Hindlimb muscle (tissue), 1 donor: ENCODE results near the gene PSMB5. TPM values are rescaled to one million over a fixed set of nuclear protein-coding genes. Genes with fewer than 3 reads are reported as not detected.

Experiments used
- DNase-seq: peaks from one replicate; pipeline ENCODE4 v3.0.0-alpha.2; 2013
- polyA plus RNA-seq: library from polyadenylated mRNA; unstranded; fragments of 120-200 nt; gene quantifications from one replicate; pipeline ENCODE4 v1.2.1, GENCODE V29; 2013; ENCODE audit not compliant: insufficient read length

PSMB5 gene
- polyA plus RNA-seq, 1 donor: 228 TPM

DNA sequence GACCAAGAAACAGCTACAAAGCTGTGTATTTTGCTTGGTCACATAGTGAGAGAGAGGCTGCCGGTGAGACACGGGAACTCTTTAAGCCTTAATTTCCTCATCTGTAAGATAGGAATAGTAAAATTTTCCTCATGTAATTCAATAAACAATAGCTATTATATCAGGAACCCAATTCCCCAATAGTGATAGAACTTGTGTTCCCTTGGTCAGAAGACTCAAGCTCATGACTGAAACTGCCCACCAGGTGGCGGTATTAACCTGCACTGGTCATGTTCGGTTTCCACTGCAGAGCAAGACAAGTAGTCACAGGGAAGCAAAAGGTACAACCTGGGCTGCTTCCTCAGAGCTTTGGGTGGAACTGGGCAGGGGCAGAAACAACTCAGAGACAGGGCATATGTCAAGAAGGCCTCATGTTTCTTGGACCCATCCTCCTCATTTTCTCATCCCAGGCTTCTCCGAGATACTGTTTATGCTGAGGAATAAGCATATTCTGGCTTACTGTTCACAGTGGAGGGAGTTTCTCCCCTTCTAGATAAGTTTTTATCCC lies 48.1 kb downstream of the PSMB5 start:
- peak; percentile 89 for DNase-seq

DNA sequence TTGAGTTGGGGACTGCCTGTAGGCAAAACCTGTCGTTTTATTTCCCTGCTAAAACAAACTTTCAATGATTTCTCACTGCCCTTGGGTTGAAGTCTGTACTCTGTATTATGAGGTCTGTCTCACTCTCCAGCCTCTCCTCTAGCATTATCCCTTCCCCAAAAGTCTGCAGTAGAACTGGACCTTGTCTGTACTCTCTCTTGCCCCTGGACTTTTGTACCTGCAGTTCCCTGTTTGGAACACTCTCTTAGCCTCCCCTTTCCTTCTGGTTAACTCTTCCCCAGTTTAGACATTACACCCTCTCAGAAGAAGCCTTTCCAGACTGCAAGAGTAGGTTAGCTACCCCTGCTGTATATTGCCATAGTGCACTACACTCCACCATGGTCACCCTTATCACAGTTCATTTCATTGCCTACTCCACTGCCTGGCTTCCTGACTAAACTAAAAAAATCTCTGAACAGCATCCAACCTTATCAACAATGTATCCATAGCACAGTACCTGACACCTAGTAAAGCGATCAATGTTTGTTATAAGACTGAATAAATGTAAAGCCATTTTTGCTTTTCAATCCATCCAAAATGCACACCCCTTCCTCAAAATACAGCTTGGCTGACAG lies 48.7 kb downstream of the PSMB5 start:
- no peak for DNase-seq

DNA sequence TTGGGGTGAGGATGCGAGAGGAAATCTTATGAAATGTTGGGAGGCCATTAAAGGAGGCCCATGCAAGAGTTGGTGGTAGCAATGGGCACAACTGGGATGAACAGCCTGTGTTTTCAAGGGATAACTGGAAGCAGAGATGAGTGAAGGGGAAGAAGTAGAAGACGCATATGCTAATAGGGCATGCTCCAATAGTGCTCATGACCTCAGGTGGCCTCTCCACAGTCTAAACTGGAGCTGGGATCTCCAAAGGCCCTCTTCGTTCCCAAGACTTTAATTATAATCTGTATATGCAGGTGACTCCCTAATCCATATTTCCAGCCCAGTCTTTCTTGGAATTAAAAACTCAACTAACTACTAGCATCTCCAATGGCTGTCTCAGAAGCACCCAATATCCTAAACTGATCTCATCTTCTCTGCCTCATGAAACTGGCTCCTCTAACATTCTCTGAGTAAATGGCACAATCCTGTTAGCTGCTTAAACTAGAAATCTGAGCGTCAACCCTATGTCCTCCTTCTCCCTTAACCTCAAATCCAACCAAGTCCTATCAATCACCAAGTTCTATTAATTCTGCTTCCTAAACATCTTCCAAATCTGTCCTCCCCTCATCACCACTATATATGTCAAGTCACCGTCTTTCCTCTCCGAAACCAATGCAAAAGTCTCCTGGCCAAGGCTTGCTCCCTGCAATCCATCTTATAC lies 49.6 kb downstream of the PSMB5 start:
- DNase-seq: no peak

DNA sequence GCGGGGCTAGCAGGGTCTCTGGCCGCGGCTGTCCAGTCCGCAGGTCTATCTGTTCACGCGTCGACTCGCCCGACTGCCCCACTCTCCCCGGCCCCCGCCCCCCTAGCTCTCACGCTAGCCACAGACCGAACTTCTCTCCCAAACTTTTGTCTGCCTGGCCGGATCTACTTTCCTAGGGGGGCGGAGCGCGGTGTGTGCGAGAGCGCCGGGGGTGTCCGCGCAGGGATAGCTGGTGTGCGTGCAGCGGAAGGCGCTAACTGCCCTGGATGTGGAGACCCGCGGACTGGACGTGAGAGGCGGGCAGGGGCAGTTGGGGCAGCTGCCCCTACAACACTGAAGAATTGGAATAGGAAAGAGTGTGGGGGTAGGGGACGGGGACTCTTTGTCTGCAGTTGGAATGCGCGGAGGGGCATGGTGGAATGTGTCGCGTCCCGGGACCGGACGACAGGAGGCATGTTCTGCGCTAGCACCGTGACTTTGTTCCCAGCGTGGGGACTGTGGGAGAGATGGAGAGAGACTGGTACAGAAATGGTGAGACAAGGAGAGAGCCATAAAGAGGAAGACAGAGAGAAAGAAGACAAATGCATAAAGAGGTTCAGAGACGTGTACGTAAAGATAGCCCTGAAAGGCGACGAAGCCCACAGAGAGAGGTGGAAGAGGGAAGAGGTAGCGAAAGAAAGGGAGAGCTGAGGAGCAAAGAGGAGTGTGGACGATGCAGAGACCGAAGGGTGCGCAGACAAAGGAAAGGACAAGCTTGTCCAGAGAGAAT lies 52.0 kb downstream of the PSMB5 start, which contains the start of gene AJUBA:
AJUBA (minus strand) TSS at position 75 of the 769 bp plus-strand sequence. CDS start 285 bp downstream, outside the sequence.
- peak; percentile 93 for DNase-seq

DNA sequence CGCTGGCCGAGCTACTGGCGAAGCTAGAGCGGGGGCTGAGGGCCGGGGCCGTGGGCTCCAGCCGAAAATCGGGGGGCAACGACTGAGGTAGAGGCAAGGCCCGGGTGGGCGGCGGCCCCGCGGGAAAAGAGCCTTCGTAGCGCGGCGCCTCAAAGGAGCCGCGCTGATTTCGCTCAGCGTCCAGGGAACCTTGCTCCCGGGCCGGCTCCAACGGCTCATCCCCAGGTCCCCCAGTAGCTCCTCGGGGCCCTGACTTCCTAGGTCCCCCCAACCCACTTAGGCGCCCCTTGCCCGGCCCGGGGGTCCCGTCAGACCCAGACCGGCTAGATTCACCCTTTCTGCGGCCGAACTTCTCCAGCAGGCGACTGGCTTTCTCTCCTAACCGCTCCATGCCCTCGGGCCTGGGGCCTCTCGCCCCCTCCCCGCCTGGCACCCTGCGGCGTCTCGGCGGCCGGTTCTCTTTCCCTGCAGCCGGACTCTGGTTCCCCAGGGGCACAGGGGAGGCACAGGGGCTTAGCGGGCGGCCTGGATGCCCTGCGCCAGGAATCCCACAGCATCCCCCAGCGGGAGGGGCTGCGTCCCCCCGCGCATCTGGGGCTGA lies 52.7 kb downstream of the PSMB5 start:
- no peak for DNase-seq

DNA sequence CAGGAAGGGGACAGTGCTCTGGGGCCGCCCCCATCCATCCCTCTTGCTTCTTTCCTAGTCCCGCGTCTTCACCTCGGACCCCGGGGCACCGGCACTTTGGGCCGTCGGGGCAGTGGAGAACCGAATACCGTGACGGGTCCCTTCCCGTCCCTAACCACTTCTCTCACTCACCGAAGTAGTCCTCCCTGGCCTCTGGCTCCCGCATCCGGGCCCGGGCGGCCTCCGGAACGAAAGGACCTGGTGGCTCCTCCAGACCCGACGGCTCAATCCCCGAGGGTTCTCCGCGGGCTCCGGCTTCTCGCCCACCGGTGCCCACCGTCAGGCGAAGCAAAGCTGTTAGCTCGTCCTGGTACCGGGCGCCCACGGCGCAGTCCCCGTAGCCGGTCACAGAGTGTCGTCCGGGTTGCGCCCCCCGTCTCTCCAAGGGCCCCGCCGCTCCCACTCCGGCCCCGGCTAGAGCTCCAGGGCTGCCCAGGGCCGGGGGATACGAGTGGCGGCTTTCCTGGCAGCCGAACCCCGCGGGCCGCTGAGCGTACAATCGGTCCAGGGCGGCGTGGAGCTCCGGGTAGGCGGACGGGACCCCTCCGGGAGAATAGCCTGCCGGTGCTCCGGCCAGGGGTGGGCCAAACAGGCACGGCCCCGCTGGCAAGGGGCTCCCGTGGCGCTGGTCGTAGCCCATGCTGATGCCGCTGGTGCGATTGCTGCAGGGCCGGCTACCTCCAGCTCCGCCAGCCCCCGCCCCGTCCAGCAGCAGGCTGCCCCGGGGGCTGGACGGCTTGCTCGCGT lies 53.4 kb downstream of the PSMB5 start:
- no peak for DNase-seq

DNA sequence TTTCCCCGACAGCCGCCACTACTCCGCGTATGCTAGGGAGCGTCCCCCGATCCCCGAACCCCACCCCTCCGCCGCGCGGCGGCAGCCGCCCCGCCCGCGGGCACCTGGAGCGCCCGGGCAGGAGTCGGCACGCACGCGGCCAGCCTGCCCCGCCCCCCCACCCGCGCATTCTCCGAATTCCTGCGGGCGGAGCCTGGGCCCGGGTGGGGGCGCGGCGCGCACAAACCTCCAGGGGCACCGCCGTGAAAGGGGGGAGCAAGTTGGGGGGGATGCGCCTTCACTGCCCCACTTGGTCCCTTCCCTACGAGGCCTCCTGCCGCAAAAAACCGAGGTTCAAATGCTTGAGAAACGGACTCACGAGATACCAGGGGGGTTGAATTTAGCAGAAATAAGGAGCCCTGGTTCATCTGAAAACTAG lies 54.0 kb downstream of the PSMB5 start:
- DNase-seq: no peak

DNA sequence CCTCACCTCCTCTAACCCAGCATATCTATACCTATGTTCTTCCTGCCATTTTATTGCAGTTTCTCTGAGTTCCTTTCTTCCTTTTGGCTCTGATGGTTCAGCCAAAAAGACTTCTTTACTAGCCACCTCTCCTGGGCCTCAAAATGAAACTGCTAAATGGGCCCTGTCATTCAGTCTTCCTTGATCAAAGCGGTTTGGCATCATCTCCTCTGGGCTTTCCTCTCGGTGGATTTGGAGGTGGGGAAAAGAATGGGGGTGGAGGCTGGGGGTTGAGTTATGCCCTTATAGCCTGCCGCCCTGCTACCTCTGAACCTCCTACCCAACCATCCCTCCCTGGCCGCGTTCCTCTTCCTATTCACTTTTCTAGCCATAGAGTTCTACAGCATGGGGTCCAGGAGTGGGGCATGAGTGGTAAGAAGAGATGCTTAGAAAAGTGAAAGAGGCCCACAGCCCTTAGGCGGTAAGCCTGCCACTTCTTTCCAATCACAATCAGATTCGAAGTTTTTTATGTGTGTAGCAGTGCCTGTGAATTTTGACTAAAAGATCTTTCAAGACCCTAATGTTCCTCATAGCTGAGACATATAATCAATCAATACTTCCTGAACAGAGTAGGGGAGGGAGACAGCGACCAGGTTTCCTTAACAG lies 54.8 kb downstream of the PSMB5 start:
- no peak for DNase-seq

DNA sequence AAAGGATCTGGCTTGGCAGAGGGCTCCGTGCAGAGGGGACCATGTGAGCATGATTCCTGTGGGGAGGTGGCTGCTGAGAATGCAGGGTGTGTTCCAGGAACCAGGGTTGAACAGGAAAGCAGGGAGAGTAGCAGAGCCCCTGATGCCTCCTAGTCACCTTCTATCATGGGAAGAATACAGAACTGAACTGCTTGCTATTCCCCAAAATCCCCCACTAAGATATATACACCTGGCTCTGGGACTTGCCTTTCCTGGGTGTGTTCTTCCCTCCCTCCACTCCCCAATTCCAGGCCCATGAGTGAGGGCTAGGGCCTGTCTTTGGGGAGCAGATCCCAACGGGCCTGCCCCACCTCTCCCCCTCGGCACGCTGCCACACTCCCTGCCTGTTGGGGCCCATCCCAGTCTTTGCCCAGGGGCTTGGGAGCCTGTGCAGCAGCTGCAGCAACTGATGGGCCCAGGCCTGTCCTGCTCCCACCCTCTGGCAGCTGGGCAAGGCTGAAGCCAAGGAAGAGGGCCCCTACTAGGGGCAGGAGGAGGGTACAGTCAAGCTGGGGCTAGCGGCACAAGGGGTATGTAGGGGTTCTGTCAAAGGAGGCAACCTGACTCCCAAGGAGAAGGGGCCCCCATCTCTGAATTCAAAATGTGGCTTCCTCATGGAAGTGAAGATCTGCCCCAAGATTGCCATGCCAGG lies 55.6 kb downstream of the PSMB5 start:
- DNase-seq: no peak

DNA sequence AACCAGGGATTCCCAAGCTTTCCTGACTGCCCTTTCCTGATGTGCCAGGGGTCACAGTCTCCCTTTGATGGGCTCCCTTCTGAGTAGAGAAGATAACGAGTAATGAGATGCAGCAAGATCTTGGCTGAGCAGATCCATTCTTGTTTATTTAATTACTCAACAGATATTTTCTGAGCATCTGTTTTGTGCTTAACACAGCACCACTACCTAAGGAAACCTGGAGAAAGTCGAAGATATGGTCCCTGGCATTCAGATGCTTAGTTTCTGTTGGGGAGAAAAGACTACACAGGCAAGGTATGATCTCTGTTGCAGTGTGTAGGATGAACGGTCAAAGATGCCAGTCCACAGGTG lies 56.2 kb downstream of the PSMB5 start:
- DNase-seq: no peak

DNA sequence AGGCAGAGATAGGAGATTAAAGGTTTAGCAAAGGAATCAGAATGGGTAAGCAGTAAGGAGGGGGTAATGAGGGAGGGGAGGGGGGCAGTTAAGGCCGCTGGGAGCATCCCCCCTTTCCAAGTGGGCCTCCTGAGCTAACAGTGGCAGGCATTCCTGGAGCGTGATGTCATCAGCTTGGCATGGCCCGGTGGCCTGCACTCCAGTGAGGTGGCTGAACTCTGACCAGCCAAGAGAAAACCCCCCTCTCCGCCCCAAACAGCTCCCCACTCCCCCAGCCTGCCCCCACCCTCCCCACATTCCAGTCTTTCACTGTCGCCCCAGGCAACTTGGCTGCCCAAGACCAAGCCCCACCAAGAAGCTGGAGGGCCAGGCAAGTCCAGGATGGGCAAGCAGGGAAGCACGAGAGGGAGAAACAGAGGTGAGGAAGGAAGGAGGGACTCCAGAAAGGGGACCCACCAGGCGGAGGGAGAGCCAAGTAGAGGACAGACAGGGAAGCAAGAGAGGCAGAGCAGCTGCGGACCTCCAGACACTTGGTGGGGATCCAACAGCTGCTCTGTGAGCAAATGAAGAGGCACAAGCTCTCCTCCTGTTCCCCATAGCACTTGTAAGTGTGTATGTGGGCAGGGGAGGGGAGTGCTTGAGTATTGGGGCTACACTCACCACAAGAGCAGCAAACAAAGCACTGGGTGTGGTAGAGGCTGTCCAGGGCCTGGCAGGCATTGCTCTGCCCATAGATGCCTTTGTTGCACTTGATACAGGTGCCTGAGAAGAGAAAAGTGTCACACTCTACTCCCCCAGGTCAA lies 56.8 kb downstream of the PSMB5 start:
- DNase-seq: peak; percentile 69

DNA sequence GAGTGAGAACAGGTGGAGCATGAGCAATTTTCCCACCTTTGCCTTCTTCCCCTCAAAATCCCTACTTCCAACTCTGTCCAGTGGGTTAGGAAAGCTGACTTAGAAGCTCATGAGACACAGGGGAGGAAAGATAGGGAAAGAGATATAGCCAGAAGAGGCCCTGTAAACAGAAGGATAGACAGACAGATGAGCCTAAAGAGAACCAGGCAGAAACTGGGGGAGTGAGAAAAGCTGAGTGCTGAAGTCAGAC lies 57.3 kb downstream of the PSMB5 start:
- no peak for DNase-seq

DNA sequence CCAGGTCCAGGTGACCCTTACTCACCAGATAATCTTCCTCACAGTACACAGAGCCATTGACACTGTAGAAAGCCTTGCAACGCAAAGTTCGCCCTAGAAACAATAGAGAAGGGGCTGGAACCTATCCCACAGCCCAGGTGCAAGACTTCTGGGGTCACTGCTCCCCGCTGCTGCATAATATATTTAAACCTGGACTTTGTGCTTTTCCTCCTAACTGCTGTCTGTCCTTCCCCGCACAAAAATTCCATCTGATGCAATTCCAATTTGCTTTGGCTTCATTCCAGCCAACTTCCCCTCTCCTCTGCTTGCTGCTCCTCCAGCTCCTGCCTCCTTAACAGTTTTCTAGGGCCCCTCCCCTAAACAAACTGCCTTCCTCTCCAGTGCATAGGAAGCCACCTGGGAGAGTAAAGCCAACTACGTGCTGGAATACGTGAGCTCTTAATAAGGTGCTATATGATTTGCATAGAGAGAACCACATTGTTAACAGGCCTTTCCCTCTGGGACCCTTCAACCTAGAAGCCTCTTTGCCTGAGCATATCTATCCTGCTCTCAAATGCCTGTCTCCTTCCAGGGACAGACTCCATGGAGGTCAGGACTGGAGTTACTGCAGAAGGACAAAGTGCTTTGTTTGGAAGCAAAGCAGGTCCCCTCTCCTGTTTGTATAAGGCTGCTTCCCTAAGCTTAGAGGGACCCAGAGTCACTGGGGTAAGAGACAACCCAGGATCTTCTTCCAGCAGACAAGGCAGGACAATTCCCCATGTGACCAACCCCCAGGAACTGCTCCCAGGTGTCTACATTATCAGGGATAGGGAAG lies 57.9 kb downstream of the PSMB5 start:
- no peak for DNase-seq

Other genes with a start within 250 kb of the PSMB5 start
- 32.7 TPM for gene SLC7A7, start 219.5 kb downstream of the PSMB5 start, polyA plus RNA-seq
- 67.7 TPM for gene MRPL52, start 205.0 kb downstream of the PSMB5 start, polyA plus RNA-seq
- gene MMP14, start 198.3 kb downstream of the PSMB5 start, polyA plus RNA-seq: 148 TPM
- 41.4 TPM for gene LRP10, start 163.2 kb downstream of the PSMB5 start, polyA plus RNA-seq
- gene REM2, start 151.7 kb downstream of the PSMB5 start, polyA plus RNA-seq: 0.23 TPM
- gene RBM23, start 115.8 kb downstream of the PSMB5 start, polyA plus RNA-seq: 55.8 TPM
- gene PRMT5, start 105.5 kb downstream of the PSMB5 start, polyA plus RNA-seq: 66.8 TPM
- gene HAUS4, start 77.8 kb downstream of the PSMB5 start, polyA plus RNA-seq: 32.7 TPM
- 57.8 TPM for gene AJUBA, start 52.3 kb downstream of the PSMB5 start, polyA plus RNA-seq
- gene C14orf93, start 24.8 kb downstream of the PSMB5 start, polyA plus RNA-seq: 11.6 TPM
- not detected for gene PSMB11, start 7.3 kb upstream of the PSMB5 start, polyA plus RNA-seq
- 4.0 TPM for gene CDH24, start 22.6 kb upstream of the PSMB5 start, polyA plus RNA-seq
- gene ACIN1, start 60.2 kb upstream of the PSMB5 start, polyA plus RNA-seq: 143 TPM
- gene C14orf119, start 60.6 kb upstream of the PSMB5 start, polyA plus RNA-seq: 42.4 TPM
- not detected for gene CIROP, start 70.1 kb upstream of the PSMB5 start, polyA plus RNA-seq
- not detected for gene CEBPE, start 84.4 kb upstream of the PSMB5 start, polyA plus RNA-seq
- 5.6 TPM for gene SLC7A8, start 148.8 kb upstream of the PSMB5 start, polyA plus RNA-seq
- 0.62 TPM for gene RNF212B, start 203.0 kb upstream of the PSMB5 start, polyA plus RNA-seq